AG08396 (cell line): ENCODE results near the gene TCF21.

Experiments used
- DNase-seq: peaks from one replicate; pipeline ENCODE4 v3.0.0; 2012; ENCODE audit warnings: low spot score, mixed read lengths

The TCF21 gene

GRCh38 chr6:133889557-133890403 is 867 bp downstream of the TCF21 start:
- peak; percentile 73 for DNase-seq

- no peak for DNase-seq
These were observed 1.8 kb downstream of the TCF21 start for GRCh38 chr6:133890711-133891148.

DNA sequence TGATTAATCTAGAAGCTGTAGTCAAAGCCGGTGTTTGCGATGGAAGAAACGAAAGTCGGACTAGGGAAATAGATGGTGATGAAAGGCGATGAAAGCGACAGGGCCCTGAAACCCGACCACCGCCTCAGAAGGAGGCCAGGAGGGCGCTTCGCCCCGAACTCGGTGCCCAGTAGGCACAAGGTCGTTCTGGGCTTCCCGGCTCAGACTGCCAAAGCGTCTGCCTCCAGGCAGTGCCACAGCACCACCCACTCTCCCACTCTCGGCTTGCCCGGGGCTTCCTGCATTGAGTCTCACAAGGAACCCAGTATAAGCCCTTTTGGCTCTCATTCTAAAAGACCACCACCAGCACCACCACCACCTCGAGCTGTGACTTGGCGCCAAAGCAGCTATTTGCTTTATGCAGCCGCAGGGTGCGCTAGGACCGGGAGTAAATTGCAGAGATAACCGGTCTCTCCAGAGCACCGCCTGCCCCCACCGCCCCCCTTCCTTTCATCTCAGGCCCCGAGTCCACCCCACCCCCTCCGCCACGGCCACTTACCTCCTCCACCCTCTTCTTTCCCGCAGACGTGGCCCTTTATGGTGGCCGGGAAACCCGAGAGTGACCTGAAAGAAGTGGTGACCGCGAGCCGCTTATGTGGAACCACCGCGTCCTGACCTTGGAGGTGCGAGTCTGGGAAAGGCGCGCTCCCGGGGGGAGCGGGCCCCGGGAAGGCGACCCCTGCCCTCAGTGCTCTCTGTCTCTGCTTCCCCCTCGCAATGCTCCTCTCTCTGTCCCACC is 2.4 kb downstream of the TCF21 start:
- peak; percentile 61 for DNase-seq

GRCh38 chr6:133891927-133892812 is 3.3 kb downstream of the TCF21 start:
- no peak for DNase-seq

DNA sequence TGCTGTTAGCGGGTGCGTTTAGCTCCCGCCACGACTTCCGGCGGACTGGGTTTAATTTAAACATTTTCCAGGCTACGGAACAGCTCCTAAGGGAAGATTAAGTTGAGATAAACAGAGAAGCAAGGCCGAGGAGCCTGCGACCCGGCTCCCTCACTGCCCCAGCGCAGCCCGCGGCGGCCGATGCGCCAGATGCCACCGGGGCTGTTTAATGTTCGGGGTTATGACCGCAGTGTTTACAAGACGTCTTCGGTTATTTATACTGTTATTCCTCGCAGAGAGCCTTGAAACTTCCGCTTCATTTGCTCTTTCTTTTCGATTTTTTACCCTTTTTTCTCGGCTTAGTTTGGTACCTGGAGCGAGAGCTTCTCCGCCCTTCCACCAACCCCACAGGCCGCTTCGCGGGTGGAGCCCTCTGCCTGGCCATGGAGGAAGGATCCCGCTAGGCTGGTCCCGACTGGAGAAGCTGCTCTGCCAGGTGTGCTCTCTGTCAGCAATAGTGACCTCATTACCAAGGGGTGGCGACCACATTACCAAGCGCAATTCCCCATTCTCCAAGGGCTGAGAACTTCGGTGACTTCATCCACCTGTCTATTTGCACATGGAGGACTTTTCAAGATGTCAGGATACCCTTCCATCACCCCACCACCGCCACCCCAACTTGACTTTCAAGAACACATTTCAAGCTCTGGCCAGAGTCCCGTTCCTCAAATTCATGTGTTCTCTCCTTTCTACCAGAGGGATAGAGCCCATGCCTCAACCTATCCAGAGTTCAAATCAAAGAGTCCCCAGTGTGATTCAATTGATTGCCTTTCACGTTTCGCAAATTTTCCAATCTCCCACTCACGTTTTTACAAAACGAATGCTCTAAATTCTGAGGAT is 4.1 kb downstream of the TCF21 start:
- DNase-seq = no peak

DNA sequence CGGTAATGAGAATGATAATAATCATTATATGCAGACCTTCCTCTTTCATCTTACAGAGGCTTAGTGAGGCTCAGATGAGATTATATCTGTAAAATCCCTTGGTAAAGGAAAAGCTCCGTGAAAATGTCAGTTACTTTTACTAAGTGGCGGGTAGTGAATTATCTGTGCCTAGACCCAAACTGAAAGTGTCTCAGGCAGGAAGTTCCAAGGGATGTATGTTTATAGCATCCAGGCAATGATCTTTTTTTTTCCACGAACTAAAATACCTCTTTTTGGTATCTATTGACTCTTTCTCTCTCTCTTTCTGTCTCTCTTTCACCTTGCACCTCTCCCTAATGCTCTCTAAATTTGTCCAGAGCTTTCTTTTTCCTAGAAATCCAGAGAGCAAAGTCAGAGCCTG is 5.0 kb downstream of the TCF21 start:
- no peak for DNase-seq

GRCh38 chr6:133894369-133894768 is 5.5 kb downstream of the TCF21 start:
- no peak for DNase-seq

GRCh38 chr6:133894795-133895358 is 6.0 kb downstream of the TCF21 start:
- no peak for DNase-seq

DNA sequence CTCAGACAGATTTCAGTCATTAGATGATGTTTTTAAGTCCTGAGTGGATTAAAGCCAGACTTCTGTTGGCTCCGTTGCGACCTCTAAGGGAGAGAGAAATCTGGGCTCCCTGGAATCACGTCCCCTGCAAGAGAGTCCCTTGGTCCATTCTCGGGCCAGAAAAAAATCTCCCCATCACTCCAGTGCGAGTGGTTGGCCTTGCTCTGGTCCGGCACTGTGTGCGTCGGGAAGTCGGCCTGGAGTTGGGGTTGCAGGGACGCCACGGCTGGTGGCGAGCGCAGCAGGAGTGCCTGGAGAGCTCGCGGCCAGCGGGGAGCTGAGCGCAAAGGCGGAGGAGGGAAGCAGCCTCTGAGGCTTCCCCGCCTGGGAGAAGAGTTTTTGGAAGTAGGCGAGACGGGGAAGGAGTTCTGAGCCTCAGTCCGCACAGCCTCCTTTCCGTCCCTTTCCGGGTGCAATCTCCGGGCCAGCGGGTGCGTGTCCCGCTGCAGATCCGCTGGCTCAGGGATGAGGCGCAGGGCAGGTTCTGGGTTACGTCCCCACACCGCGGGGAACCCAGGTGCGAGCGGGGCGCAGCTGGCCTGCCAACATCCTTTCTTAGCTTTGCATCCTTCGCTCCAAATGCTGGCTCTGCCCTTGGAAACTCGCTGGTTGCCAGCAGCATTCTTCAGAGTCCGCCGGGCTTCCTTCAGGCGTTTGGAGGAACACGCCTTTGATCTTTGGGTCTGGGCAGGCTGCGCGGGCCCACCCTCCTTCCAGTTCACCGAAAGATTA is 6.8 kb downstream of the TCF21 start:
- DNase-seq = no peak

DNA sequence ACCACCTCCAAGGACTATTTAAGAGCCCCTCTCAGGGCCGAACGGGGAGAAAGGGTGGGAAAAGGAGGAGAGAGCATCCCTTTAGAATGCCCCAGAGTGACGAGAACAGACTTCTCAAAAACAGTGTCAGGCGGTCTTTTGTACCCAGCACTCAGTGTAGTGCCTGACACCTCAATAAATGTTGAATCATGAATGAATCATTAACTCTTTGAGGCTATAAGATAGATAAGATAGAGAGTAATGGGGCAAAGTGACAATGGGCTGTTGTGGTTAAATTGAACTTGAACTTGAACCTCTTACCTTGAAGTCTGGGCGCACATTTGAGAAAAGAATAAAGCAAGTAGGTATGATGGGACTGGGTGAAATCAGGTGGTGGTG is 7.4 kb downstream of the TCF21 start:
- DNase-seq = no peak

DNA sequence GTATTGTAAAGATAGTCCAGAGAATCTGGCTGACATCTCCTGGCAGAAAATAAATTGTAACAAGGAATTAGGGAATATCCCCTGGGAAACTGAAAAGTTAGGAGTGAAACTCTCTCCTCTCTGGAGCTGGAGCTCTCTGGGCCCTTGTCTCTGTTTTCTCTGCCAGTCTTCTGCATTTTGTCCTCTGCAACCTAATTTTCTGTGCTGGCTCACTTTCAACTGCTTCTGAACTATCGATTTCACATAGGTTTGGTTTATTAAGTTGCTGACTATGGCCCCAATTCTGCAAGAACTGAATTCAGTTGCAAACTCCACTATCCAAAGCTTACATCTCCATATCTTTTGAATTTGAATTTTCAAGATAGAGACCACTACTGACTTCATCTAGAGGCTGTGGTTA is 9.3 kb downstream of the TCF21 start:
- no peak for DNase-seq

DNA sequence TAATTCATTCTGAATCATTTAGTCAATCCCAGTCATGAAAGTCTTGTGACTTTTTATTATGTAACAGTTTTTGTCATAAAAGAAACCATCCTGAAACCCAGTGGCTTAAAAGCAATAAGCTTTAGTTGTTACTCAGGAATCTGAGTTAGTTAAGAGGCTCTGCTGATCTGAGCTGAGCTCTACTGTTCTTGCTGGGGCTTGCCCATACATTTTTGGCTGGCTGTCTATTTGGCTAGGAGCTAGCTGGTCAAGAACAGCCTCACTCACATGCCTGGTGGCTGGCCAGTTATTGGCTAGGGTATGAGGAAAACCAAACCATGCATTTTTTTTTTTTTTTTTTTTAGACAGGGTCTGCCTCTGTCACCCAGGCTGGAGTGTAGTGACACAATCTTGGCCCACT is 10.6 kb downstream of the TCF21 start:
- no peak for DNase-seq

DNA sequence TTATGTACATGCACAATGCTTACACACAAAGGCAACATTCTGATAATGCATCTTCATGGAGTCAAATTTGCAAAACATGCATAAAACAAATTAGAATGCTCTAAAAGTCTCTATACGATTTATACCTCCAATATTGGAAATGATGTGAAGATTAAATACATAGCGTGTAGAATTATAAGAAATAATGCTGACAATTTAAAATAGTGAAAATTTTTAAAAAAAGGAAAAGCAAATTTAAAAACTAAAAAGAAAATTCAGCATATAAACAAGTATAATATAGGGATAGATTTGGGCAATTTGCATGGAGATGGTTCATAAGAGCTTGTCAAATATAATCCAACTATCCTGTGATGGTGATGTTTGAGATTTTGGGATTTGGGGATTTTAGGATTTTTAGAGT is 14.9 kb downstream of the TCF21 start:
- DNase-seq = no peak

DNA sequence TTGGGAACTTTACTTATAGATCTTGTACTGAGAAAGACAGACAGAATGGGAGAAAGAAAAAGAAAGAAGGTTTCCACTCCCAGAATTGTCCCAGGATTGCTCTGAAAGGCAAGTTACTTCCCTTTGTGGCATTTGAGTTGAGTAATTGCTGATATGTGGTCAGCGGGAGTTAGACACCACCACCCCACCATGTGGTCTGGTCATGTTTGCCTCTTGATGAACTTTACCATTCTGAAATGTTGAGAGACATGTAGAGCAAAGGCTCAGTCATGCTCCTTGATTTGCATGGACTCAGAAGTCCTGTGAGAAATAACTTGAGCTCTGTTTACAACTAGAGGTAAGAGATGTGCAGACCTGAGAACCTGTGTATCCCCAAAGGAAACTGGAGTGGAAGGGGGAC is 17.1 kb downstream of the TCF21 start:
- no peak for DNase-seq

- DNase-seq = peak; percentile 65
These were observed 27.8 kb downstream of the TCF21 start for GRCh38 chr6:133916650-133917151.

- no peak for DNase-seq
These were observed 28.9 kb downstream of the TCF21 start for GRCh38 chr6:133917781-133918180.

- no peak for DNase-seq
These were observed 29.5 kb downstream of the TCF21 start for GRCh38 chr6:133918208-133918930.

DNA sequence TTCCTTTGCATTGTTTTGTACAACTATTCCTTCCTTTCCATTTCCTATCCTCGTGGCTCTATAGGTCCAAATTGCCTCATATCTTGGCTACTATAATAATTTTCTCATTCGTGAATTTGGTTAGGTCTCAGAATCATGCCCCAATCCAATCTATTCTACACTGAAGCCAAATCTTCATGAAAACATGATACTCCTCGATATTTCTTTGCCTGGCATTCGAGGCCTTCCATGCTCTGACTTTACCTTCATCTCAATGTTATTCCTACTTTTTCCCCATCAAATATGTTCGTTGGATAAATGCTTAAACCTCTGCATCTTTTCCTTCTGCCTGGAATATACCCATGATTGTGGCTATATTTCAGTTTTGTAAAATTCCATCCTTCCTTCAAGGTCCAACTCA is 30.4 kb downstream of the TCF21 start:
- DNase-seq = no peak

DNA sequence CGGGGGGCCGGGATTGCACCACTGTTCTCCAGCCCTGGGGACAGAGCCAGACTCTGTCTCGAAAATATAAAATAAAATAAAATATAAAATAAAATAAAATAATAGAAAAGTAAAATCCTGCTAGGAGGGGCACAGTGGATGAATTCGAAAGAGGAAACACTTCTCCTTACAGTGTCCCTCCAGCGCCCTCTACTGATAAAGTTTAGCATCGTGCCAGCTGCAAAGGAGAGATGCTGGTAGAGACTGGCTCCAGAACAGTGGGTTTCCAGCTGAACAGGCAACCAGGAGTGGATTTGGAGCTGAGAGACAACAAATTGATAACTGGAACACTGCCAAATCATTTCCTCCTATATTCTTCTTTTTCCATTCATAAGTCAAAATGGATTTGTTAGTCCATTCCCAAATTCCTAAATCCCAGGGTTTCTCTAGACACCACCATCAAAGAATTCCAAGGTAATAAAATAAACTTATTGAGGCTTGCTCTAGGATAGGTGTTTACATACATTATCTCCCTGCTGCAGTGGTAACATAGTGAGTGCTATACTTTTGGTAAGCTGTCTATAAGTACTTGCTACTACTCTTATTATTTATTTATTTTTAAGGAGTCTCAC is 32.4 kb downstream of the TCF21 start:
- DNase-seq = peak; percentile 71
